Caki2 (cell line): ENCODE data around the gene CYP11A1. TPM values are rescaled to one million over a fixed set of nuclear protein-coding genes. Genes with fewer than 3 reads are reported as not detected.
"Not testable (repeated sequence)": the region's sequence is repeated elsewhere in the genome, so short reads cannot be mapped to it uniquely, and the experiment has no call there.

Experiments
- DNase-seq: peaks from one replicate; pipeline ENCODE4 v3.0.0-alpha.2; 2015; ENCODE audit warnings: low read depth
- in situ Hi-C: cut with HindIII; loops from 2 replicates; pipeline ENCODE4 v1.10.0; 2016; ENCODE audit warnings: low sequenced_read_pairs, low pct_unique_long_range_greater_than_20kb, mixed read lengths
- total RNA-seq: library from RNA; depleted of rRNA; stranded (reverse); fragments of >200 nt; shearing (Covaris generic); gene quantifications from 2 replicates; pipeline ENCODE4 v1.2.3, GENCODE V29; 2014; ENCODE audit warnings: low replicate concordance

Gene CYP11A1
- total RNA-seq, 1 experiment from 2014 or later: not detected

GRCh38 chr15:74391582-74392450 is 24.4 kb upstream of the CYP11A1 start:
- DNase-seq: no peak
- in situ Hi-C loops: no loop called here

- in situ Hi-C loops: no loop called here
- DNase-seq: no peak
These were observed 23.3 kb upstream of the CYP11A1 start for GRCh38 chr15:74390647-74391288.

GRCh38 chr15:74390049-74390646 is 22.7 kb upstream of the CYP11A1 start:
- in situ Hi-C loops: not testable (repeated sequence)

GRCh38 chr15:74389241-74390048 is 22.0 kb upstream of the CYP11A1 start:
- DNase-seq: no peak
- in situ Hi-C loops: no loop called here

More at GRCh38 chr15:74390049-74390646, 22.7 kb upstream of the CYP11A1 start:
- DNase-seq: not testable (repeated sequence)

- DNase-seq: no peak
- in situ Hi-C loops: no loop called here
These were observed 21.0 kb upstream of the CYP11A1 start for GRCh38 chr15:74388363-74388951.

- in situ Hi-C loops: no loop called here
- DNase-seq: no peak
These were observed 20.3 kb upstream of the CYP11A1 start for GRCh38 chr15:74387621-74388362.

GRCh38 chr15:74387141-74387541 is 19.7 kb upstream of the CYP11A1 start:
- in situ Hi-C loops: no loop called here
- DNase-seq: no peak

- in situ Hi-C loops: no loop called here
- DNase-seq: no peak
These were observed 19.2 kb upstream of the CYP11A1 start for GRCh38 chr15:74386496-74387140.

GRCh38 chr15:74385733-74386132 is 18.3 kb upstream of the CYP11A1 start:
- DNase-seq: no peak
- in situ Hi-C loops: no loop called here

- in situ Hi-C loops: no loop called here
- peak; percentile 25 for DNase-seq
These were observed 17.6 kb upstream of the CYP11A1 start for GRCh38 chr15:74384881-74385643.

GRCh38 chr15:74384566-74384880 is 17.1 kb upstream of the CYP11A1 start:
- DNase-seq: no peak
- in situ Hi-C loops: no loop called here

GRCh38 chr15:74383695-74384565 is 16.5 kb upstream of the CYP11A1 start:
- peak; percentile 18 for DNase-seq
- in situ Hi-C loops: no loop called here

GRCh38 chr15:74383286-74383685 is 15.8 kb upstream of the CYP11A1 start:
- in situ Hi-C loops: no loop called here
- no peak for DNase-seq

- DNase-seq: peak; percentile 58
- in situ Hi-C loops: no loop called here
These were observed 14.8 kb upstream of the CYP11A1 start for GRCh38 chr15:74382004-74382816.

- DNase-seq: no peak
- in situ Hi-C loops: no loop called here
These were observed 14.0 kb upstream of the CYP11A1 start for GRCh38 chr15:74381481-74381880.
